A549 treated with Hydrocortisone at 1 μM for 4 hours (cell line): ENCODE results near the gene GADD45B. TPM values are rescaled to one million over a fixed set of nuclear protein-coding genes. Genes with fewer than 3 reads are reported as not detected.

Experiments
- total RNA-seq: library from RNA; stranded (reverse); fragments of 200-300 nt; extraction: Qiagen RNA extraction; gene quantifications from 5 replicates; pipeline ENCODE4 v1.2.3, GENCODE V29; 2022

GADD45B gene
- 102 to 127 TPM (median 110 TPM) in 5 replicates for total RNA-seq

GRCh38 chr19:2475702-2476450, at the start of gene GADD45B:
Gene GADD45B (plus strand): TSS chr19:2476127. CDS start chr19:2476359, 232 bp downstream.

GRCh38 chr19:2427429-2428320, 48.3 kb upstream of the GADD45B start, which contains the start of gene TIMM13:
Gene TIMM13 (minus strand): TSS chr19:2427586. CDS start chr19:2427533, 53 bp downstream.

Other genes with a start within 250 kb of the GADD45B start
- gene PLEKHJ1, start 239.8 kb upstream of the GADD45B start, total RNA-seq, result 42.8 to 59.8 TPM (median 56.8 TPM) in 5 replicates
- 64.6 to 72.8 TPM (median 68.5 TPM) in 5 replicates for gene SF3A2, start 239.3 kb upstream of the GADD45B start, total RNA-seq
- gene AMH, start 226.8 kb upstream of the GADD45B start, total RNA-seq, result 8.0 to 17.1 TPM (median 14.7 TPM) in 5 replicates
- gene JSRP1, start 219.7 kb upstream of the GADD45B start, total RNA-seq, result 0.18 to 0.90 TPM (median 0.75 TPM) in 5 replicates
- 0.09 to 0.18 TPM (median 0.14 TPM) in 5 replicates for gene PEAK3, start 194.0 kb upstream of the GADD45B start, total RNA-seq
- gene LINGO3, start 168.0 kb upstream of the GADD45B start, total RNA-seq, result 0.05 to 0.07 TPM in 2 of 5 replicates, not detected in the others
- gene LSM7, start 147.5 kb upstream of the GADD45B start, total RNA-seq, result 123 to 163 TPM (median 155 TPM) in 5 replicates
- gene SPPL2B, start 147.4 kb upstream of the GADD45B start, total RNA-seq, result 16.0 to 21.2 TPM (median 18.6 TPM) in 5 replicates
- 0.03 to 0.10 TPM (median 0.07 TPM) in 4 of 5 replicates, not detected in the other for gene TMPRSS9, start 115.9 kb upstream of the GADD45B start, total RNA-seq
- 49.2 to 136 TPM (median 119 TPM) in 5 replicates for gene TIMM13, start 48.5 kb upstream of the GADD45B start, total RNA-seq
- gene LMNB2, start 19.2 kb upstream of the GADD45B start, total RNA-seq, result 73.2 to 82.6 TPM (median 76.0 TPM) in 5 replicates
- 0.03 to 0.10 TPM (median 0.06 TPM) in 5 replicates for gene GNG7, start 226.6 kb downstream of the GADD45B start, total RNA-seq
- gene DIRAS1, start 245.2 kb downstream of the GADD45B start, total RNA-seq, result 3.3 to 4.5 TPM (median 3.7 TPM) in 5 replicates